Placental epithelial cell (primary cell): Measurements from ENCODE around the gene GLMN. TPM values are rescaled to one million over a fixed set of nuclear protein-coding genes. Genes with fewer than 3 reads are reported as not detected.

ENCODE experiments used
- total RNA-seq: library from RNA; depleted of rRNA; stranded (reverse); fragments of >200 nt; gene quantifications from 2 replicates; pipeline ENCODE4 v1.2.3, GENCODE V29; 2012

The GLMN gene, protein sequence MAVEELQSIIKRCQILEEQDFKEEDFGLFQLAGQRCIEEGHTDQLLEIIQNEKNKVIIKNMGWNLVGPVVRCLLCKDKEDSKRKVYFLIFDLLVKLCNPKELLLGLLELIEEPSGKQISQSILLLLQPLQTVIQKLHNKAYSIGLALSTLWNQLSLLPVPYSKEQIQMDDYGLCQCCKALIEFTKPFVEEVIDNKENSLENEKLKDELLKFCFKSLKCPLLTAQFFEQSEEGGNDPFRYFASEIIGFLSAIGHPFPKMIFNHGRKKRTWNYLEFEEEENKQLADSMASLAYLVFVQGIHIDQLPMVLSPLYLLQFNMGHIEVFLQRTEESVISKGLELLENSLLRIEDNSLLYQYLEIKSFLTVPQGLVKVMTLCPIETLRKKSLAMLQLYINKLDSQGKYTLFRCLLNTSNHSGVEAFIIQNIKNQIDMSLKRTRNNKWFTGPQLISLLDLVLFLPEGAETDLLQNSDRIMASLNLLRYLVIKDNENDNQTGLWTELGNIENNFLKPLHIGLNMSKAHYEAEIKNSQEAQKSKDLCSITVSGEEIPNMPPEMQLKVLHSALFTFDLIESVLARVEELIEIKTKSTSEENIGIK
- total RNA-seq = 9.8 and 10.3 TPM in 2 replicates

DNA sequence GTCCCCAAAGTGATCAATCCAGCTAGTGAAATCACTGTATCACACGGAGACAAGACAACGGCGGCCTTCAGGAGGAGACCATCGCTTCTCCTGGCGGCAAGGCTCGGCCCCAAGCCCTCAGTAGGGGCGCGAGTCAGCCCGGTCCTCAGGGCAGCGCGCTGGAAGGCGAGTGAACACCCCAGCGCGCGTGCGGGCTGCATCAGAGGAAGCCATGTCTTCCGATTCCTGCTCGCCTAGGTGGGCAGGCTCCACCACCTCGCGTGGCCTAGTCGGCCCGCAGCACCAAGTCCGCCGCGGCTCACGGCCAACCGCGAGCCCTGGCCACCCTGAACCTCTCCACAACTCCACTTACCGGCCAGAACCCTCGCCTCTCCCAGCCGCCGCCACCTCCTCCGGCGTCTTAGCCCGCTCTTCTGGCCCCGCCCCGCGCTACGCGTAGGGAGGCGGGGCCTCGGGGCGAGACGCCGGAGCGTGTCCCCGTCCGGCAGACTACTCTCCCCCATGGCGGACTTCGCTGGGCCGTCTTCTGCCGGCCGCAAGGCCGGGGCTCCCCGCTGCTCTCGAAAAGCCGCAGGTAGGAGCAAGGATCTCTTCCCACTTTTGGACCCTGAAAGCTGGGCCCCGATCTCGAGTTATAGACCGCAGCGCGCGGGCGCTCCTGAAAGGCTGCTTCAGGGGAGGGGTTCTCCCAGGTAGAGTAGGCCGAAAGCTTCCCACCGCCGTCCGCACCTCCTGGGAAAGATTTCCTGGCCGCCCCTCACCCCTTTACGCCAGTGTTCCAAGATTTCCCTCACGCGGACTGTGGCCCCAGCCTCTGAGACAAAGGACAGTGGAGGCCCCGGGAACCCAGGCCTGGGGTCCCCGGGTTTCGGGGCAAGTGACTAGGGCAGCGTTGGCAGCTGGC, at the start of gene GLMN, which contains the start of gene RPAP2:
Gene GLMN (minus strand): TSS at position 415 of the 904 bp plus-strand sequence. CDS start 988 bp downstream, outside the sequence.
Gene RPAP2 (plus strand): TSS at position 487 of the 904 bp plus-strand sequence. CDS start 15 bp downstream, at position 502.

DNA sequence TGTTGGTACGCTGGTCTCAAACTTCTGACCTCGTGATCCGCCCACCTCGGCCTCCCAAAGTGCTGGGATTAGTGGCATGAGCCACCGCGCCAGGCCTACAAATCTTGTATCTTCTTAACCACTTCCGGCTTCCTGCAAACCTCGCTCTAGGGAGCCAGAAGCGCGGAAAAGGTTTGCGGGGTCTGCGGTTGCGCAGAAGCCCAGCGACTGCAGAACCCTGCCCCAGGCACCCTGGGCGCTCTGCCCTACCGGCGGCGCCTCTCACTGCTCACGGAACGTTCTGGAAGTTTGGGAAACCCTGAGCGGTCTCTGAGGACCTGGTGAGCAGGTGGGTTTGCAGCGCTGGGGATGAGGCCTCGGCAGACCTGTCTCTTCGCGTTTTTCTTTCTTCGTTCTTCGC, 81.1 kb downstream of the GLMN start, which contains the start of gene C1orf146:
Gene C1orf146 (plus strand): TSS at position 195 of the 400 bp plus-strand sequence. CDS start 13,506 bp downstream, outside the sequence.

Other genes starting within 250 kb of the GLMN start
- not detected in 2 replicates for gene SETSIP, start 223.6 kb downstream of the GLMN start, total RNA-seq
- 3.3 and 4.3 TPM in 2 replicates for gene BTBD8, start 218.6 kb downstream of the GLMN start, total RNA-seq
- gene C1orf146, start 81.1 kb downstream of the GLMN start, total RNA-seq = not detected in 2 replicates
- gene RPAP2, start 72 bp upstream of the GLMN start, total RNA-seq = 9.0 and 13.6 TPM in 2 replicates
- under 0.01 and 0.33 TPM in 2 replicates for gene GFI1, start 187.9 kb upstream of the GLMN start, total RNA-seq